HCEC 1CT (cell line): Measurements from ENCODE around the gene AKT1S1.
"Not testable (repeated sequence)": the region's sequence is repeated elsewhere in the genome, so short reads cannot be mapped to it uniquely, and the experiment has no call there.

Experiments used
- DNase-seq: peaks from one replicate; pipeline ENCODE4 v3.0.0-alpha.2; 2017

The AKT1S1 gene

GRCh38 chr19:49833599-49833998, 43.6 kb downstream of the AKT1S1 start:
- DNase-seq = no peak

GRCh38 chr19:49832556-49832955, 44.6 kb downstream of the AKT1S1 start:
- no peak for DNase-seq

GRCh38 chr19:49831592-49831991, 45.6 kb downstream of the AKT1S1 start:
- no peak for DNase-seq

- DNase-seq = no peak
Measured at GRCh38 chr19:49830766-49831165, 46.4 kb downstream of the AKT1S1 start.

- DNase-seq = no peak
Measured at GRCh38 chr19:49829721-49830120, 47.4 kb downstream of the AKT1S1 start.

GRCh38 chr19:49829200-49829599, 48.0 kb downstream of the AKT1S1 start:
- DNase-seq = no peak

- DNase-seq = no peak
Measured at GRCh38 chr19:49827034-49827433, 50.1 kb downstream of the AKT1S1 start.

- DNase-seq = no peak
Measured at GRCh38 chr19:49824662-49825061, 52.5 kb downstream of the AKT1S1 start.

GRCh38 chr19:49823472-49823871, 53.7 kb downstream of the AKT1S1 start:
- no peak for DNase-seq

- DNase-seq = no peak
Measured at GRCh38 chr19:49820125-49820524, 57.0 kb downstream of the AKT1S1 start.

- DNase-seq = not testable (repeated sequence)
Measured at GRCh38 chr19:49819452-49820115, 57.6 kb downstream of the AKT1S1 start.
